Transverse colon (tissue), 4 donors: ENCODE data around the gene ZC3H18. TPM values are rescaled to one million over a fixed set of nuclear protein-coding genes. Genes with fewer than 3 reads are reported as not detected.

Experiments used
- DNase-seq: peaks from one replicate; pipeline ENCODE4 v3.0.0-alpha.2; 2019
- H3K27ac ChIP-seq, 4 donors: fragments of 200-600 bp; sonication (generic); 2 replicates each; pipeline ENCODE4 v1.5.1; 2016 to 2018; ENCODE audit warnings: inconsistent platforms in 4 of 4
- H3K27me3 ChIP-seq: fragments of 200-600 bp; sonication (generic); 2 replicates; pipeline ENCODE4 v1.5.1; 2017; ENCODE audit warnings: inconsistent platforms
- H3K36me3 ChIP-seq, 4 donors: fragments of 200-600 bp; sonication (generic); 2 replicates each; pipeline ENCODE4 v1.5.1; 2017 to 2019; ENCODE audit warnings: inconsistent platforms in 4 of 4
- H3K4me1 ChIP-seq, 4 donors: fragments of 200-600 bp; sonication (generic); 2 replicates each; pipeline ENCODE4 v1.5.1; 2017 to 2020; ENCODE audit warnings: inconsistent platforms in 4 of 4
- H3K4me3 ChIP-seq, 4 donors: fragments of 200-600 bp; sonication (generic); 1 replicate in 1 of 4; 2 replicates in 3 of 4; pipeline versions ENCODE4 v1.5.1 to v1.6.1; 2017 to 2019; ENCODE audit warnings: inconsistent platforms in 4 of 4
- H3K9me3 ChIP-seq, 2 donors: fragments of 200-600 bp; sonication (generic); 2 replicates each; pipeline ENCODE4 v1.5.1; 2017 to 2019; ENCODE audit warnings: inconsistent platforms in 2 of 2
- CTCF ChIP-seq, 5 experiments: fragments of 200-600 bp in 3 of 5; fragments of 450-650 bp in 2 of 5; sonication (generic) in 3 of 5; IDR thresholded peaks; 1 replicate in 2 of 5; 2 replicates in 3 of 5; pipeline ENCODE4 v1.5.1; 2016 to 2017; ENCODE audit warnings: antibody characterized with exemption in 5 of 5, inconsistent platforms in 3 of 5, mild to moderate bottlenecking in 2 of 5, moderate library complexity in 1 of 5
- EP300 ChIP-seq: sonication (generic); formaldehyde crosslinking; IDR thresholded peaks from one replicate; pipeline ENCODE4 v1.6.1; 2017; ENCODE audit warnings: antibody characterized with exemption, low read depth
- POLR2A ChIP-seq: fragments of 450-650 bp; IDR thresholded peaks from one replicate; pipeline ENCODE4 v1.6.1; 2016; ENCODE audit warnings: antibody characterized with exemption, mild to moderate bottlenecking, moderate library complexity
- POLR2AphosphoS5 ChIP-seq, 3 donors: sonication (generic); formaldehyde crosslinking; IDR thresholded peaks; one replicate each; pipeline ENCODE4 v1.6.1; 2016; ENCODE audit warnings: antibody characterized with exemption in 3 of 3
- WGBS, 2 donors: methylation state at CpG; one replicate each; pipeline ENCODE4 v1.1.5; 2018; ENCODE audit warnings: low coverage in 1 of 2; 5-methylcytosine and 5-hydroxymethylcytosine counted together
- in situ Hi-C, 4 donors: fragments of 200-750 bp; cut with MboI; loops; one replicate each; pipeline versions ENCODE4 v1.15.0 to v1.15.1; 2017; ENCODE audit warnings: low sequenced_read_pairs in 3 of 4, low pct_ligation_motif_present in 1 of 4, low pct_unique_long_range_greater_than_20kb in 1 of 4
- intact Hi-C: fragments of 100-400 bp; cut with DNase I; formaldehyde crosslinking; loops from one replicate; pipeline ENCODE4 v1.15.1; 2023; ENCODE audit warnings: low total_unique reads
- total RNA-seq, 4 donors: library from RNA; depleted of rRNA; stranded (reverse); fragments of >200 nt; gene quantifications; one replicate each; pipeline ENCODE4 v1.1.0, GENCODE V29; 2016

The ZC3H18 gene
- total RNA-seq, 4 donors from 2014 or later, result 17.9 to 50.5 (median 25.5) TPM

- TF ChIP-seq EP300 (no peak), CTCF (IDR thresholded peaks at IDR 0.05) (no peak), POLR2AphosphoS5 (IDR thresholded peaks at IDR 0.05) (no peak), POLR2A (no peak)
- Histone ChIP-seq H3K9me3 (no peaks in the 10 kb centered on the region), H3K27ac (no peak overlapping the region), H3K36me3 (peaks cover 0 to 7% (median 0%) of the 10 kb centered on the region in 4 donors), H3K4me1 (peaks cover 0 to 18% (median 8%) of the 10 kb centered on the region in 4 donors), H3K27me3 (no peaks in the 10 kb centered on the region), H3K4me3 (no peak overlapping the region)
- DNase-seq, result no peak
- 91% methylated on average over 15 of the region's 19 CpGs; no CpG with 5 or more reads in 1 of the 2 donors for WGBS, 2 donors
- intact Hi-C loops, result no loop called here
- in situ Hi-C loops, result no loop called here
Measured at GRCh38 chr16:88657371-88657770, 87.2 kb downstream of the ZC3H18 start.

DNA sequence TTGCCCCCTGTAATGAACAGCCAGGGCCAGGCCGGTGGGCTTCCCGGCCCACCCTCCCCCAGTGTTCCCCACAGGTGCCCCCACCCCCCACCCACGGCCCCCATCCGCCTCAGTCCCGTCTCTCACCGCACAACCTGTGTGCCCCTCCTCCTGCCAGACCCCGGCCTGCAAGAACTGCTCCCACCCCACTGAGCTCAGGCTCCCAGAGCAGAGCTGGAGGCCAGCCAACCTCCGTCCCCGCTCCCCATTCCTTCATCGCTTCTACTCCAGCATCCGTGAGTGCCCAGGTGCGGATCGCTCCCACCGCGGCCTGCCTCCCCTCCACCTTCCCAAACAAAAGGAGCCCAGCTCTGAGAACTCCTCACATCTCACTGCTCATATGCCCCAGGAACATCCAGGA lies 88.5 kb downstream of the ZC3H18 start:
- Histone ChIP-seq H3K27ac (no peak overlapping the region), H3K36me3 (peaks cover 0 to 7% (median 0%) of the 10 kb centered on the region in 4 donors), H3K4me1 (peaks cover 0 to 19% (median 9%) of the 10 kb centered on the region in 4 donors), H3K4me3 (no peak overlapping the region), H3K9me3 (no peaks in the 10 kb centered on the region), H3K27me3 (no peaks in the 10 kb centered on the region)
- DNase-seq, result no peak
- WGBS, 2 donors, result 95% methylated on average over 15 of the region's 15 CpGs; no CpG with 5 or more reads in 1 of the 2 donors
- intact Hi-C loops, result no loop called here
- no peak for TF ChIP-seq CTCF (IDR thresholded peaks at IDR 0.05)
- in situ Hi-C loops, result no loop called here

DNA sequence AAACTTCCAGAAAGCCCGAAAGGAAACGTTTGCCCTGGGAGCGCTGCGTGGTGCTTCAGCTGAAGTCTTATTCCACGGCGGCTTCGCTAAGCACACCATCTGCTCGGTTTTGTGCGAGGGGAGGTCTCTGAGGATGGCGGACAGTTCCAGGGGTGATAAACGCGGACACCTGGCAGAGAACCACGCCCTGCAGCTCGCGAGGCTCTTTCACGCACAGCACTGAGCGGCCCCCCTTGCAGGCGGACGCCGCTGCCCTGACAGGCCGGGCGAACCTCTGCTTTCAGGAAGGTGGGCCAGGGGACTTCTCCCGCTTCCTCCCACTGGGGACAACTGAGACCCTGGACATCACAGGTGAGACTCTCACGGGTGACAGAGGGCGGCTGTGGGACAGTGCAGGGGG lies 89.0 kb downstream of the ZC3H18 start:
- no peaks in the 10 kb centered on the region for H3K9me3 ChIP-seq
- H3K4me1 ChIP-seq, result peaks cover 0 to 24% (median 13%) of the 10 kb centered on the region in 4 donors
- H3K27ac ChIP-seq, result no peak overlapping the region
- intact Hi-C loops, result no loop called here
- TF ChIP-seq EP300, result no peak
- TF ChIP-seq CTCF (IDR thresholded peaks at IDR 0.05), result no peak
- no peak for TF ChIP-seq POLR2A
- TF ChIP-seq POLR2AphosphoS5 (IDR thresholded peaks at IDR 0.05), result no peak
- no peak for DNase-seq
- no peak overlapping the region for H3K4me3 ChIP-seq
- peaks cover 0 to 7% (median 0%) of the 10 kb centered on the region in 4 donors for H3K36me3 ChIP-seq
- WGBS, 2 donors, result 94% methylated on average over 25 of the region's 25 CpGs; no CpG with 5 or more reads in 1 of the 2 donors
- in situ Hi-C loops, result no loop called here
- no peaks in the 10 kb centered on the region for H3K27me3 ChIP-seq

DNA sequence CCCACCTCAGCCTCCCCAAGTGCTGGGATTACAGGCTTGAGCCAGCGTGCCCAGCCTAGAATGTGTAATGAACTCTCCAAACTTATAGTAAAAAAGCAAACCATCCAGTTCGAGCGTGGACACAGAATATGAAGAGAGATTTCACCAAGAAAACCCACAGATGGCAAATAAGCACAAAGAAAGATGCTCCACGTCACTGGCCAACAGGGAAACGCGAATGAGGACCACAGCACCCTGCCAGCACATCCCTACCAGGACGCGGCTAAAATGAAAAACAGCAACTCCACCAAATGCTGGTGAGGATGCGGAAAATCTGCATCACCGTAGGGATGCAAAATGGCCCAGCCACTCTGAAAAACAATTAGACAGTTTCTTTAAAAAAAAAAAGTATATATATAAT lies 91.3 kb downstream of the ZC3H18 start:
- in situ Hi-C loops (no loop called here), intact Hi-C loops (no loop called here)
- DNase-seq, result no peak
- H3K4me3 ChIP-seq, result no peak overlapping the region
- H3K27me3 ChIP-seq, result no peaks in the 10 kb centered on the region
- no peaks in the 10 kb centered on the region for H3K36me3 ChIP-seq
- TF ChIP-seq EP300 (no peak), POLR2A (no peak), POLR2AphosphoS5 (IDR thresholded peaks at IDR 0.05) (no peak)
- WGBS, 2 donors, result 78 to 81% methylated on average over 2 to 10 of the region's 10 CpGs
- no peaks in the 10 kb centered on the region for H3K9me3 ChIP-seq
- H3K4me1 ChIP-seq, result peaks cover 0 to 25% (median 14%) of the 10 kb centered on the region in 4 donors
- no peak overlapping the region for H3K27ac ChIP-seq

GRCh38 chr16:88662222-88662842 lies 92.1 kb downstream of the ZC3H18 start:
- Histone ChIP-seq H3K27me3 (no peaks in the 10 kb centered on the region), H3K36me3 (no peaks in the 10 kb centered on the region), H3K9me3 (no peaks in the 10 kb centered on the region), H3K4me3 (peak overlapping the region; percentile 55 to 94 (median 80)), H3K27ac (peak overlapping the region; percentile 84 to 94 (median 90)), H3K4me1 (peaks cover 0 to 25% (median 14%) of the 10 kb centered on the region in 4 donors)
- in situ Hi-C loops (no loop called here), intact Hi-C loops (no loop called here)
- DNase-seq, result peak; percentile 46
- TF ChIP-seq POLR2A (no peak), CTCF (IDR thresholded peaks at IDR 0.05) (no peak), EP300 (no peak), POLR2AphosphoS5 (IDR thresholded peaks at IDR 0.05) (no peak)
- WGBS, 2 donors, result 1 to 19% methylated on average over 3 to 46 of the region's 49 CpGs
